Measurements from ENCODE around the gene BANK1.
"Not testable (repeated sequence)": the region's sequence is repeated elsewhere in the genome, so short reads cannot be mapped to it uniquely, and the experiment has no call there.

Gene BANK1

DNA sequence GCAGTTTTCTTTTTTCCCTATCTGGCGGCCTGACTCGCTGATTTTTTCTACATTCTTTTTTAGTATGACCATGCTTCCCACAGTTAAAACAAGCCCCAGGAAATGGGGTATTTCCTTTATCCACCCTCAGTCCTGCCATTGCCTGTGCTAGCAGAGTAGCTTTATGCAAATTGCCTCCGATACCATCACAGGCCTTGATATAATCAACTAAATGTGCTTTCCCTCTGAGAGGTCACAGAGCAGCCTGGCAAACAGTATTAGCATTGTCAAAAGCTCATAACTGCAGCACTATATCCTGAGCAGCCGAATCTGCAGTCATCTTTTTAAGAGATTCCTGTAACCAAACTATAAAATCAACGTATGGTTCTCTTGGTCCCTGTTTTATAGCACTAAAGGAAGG is 115.0 kb downstream of the BANK1 start:
- DNase-seq = not testable (repeated sequence)

DNA sequence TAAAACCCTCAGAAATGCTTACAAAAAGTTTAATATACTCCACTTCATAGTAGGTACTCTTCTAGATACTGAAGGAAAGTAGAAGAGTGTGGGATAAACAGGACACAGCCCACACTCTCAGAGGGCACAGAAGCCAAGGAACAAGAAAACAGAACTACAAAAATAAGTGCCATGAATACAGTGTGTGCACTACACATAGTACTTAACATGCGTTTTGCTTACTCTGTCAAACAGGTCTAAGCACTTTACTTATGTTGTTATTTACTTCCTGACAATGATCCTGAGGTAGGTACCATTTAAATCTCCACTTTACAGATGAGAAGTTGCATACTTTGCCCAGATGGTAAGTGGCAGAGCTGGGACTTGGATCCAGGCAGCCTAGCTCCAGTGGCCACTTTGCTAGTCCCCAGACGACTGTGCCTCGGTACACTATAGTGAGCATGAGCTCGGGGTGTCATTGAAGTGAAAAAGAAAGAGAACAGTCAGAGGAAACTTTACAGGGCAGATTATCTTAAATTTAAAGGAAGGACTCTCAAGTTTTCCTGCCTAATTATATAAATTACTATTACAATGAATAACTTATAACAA is 120.3 kb downstream of the BANK1 start:
- no peak for DNase-seq

DNA sequence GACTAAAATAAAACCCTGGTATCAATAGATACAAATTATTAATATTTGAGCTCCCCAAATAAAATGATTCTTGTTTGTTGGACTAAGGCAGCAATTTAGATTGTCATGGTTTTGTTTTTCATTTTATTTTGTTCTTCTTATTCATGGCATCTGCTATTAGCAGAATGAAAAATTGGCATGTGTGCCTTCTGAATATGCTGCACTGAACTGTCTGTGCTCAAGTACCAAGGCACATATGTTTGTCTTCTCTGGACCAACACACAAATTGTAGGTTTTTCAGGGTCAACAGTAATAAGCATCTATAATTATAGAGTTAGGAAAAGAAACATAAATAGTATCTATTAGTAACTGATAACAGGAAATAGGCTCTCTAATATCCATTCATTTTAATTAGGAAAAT is 121.1 kb downstream of the BANK1 start:
- DNase-seq = peak in 1 of 14 donors; percentile 45

DNA sequence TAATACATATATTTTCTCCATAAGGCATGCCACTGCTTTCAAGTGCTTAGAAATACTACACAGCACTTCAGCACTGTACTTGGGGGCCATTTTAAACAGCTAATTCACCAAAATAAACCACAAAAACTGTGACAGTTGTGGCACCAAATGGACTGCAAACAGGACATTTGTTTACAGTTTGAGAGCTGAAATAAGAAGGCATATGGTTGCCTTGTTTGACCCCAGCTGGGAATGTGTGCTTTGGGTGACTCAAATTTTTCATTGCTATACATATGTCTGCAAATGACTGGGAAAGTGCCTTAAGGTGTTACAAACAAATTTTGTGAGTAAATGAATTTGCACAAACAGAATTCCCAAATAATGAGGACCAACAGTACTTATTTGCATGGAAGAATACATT is 124.2 kb downstream of the BANK1 start:
- peak in 1 of 14 donors; percentile 36 for DNase-seq

DNA sequence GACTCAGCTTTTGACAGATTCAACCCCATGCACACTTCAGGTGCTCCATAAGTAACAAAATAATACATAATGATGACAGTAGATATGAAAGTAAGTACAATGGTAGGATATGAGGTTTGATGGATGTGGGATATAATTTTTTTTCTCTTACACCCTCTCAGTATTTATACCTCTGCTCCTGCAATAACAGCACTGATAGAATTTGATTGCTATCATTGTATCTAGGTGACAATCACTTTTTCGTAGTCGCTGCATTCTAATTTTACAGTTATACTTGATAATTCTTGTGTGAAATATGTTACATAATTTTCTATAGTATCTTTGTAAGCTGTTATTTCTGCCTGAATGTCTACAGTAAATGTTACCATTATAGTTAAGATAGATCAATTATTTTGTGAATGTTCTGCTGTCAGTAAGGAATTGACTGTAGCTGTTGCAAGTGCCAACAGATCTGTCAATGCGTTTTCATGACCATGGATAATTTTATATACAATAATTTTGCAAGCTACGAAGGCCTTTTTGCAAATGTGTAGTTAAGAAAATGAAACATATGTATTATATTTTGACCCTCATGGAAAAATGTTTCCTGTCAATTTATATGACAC is 128.9 kb downstream of the BANK1 start:
- DNase-seq = no peak

DNA sequence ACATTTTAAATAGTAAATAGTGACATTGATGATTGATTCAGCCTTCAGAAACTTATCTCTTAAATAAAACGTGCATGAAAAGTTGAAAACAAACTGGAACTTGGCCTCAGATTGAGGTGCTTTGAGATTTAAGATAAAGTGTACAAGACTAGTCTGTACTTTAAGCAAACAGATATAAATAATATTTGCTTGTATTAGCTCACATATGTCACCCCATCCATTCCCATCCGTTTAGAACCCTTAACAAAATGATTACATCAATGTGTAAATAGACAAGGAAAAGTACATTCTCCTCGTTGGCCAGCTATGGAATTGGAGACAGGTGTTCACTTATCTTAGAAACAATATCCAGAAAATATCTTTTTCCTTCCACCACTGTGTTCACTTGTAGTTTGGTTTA is 130.8 kb downstream of the BANK1 start:
- no peak for DNase-seq

DNA sequence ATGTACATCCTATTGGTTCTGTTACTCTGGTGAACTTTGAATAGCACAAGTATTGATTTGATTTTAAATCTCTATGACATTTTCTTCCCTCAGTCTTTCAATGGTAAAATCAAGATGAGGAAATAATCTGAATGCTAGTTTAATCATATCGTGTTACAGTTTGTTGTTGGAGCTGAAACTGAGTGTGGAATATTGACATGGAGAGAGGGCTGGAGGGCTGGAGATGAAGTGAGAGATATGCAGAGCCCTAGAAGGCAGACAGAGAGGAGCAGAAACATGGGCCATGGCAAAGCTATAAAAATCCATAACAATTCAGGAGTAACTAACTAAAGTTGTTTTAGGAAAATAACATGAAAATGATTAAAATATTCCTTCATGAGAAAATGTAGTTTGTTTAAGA is 141.1 kb downstream of the BANK1 start:
- no peak for DNase-seq

DNA sequence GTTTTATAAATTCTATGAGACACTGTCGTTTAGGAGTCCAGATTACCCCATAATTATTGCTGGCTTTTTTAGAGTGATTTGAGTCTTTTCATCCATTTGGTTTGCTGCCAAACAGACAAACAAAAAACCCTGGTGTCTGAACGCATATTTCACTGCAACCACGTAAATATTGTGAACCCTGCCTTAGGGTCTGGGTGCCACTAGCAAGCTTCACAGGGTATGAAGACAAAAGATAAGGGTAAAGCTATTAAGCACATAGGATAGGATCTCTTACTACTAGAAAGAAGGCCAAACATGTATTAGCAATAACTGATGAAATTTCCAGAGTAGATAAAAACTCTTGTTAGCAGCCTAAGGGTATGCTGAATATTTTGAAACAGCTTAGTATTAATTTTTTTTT is 143.3 kb downstream of the BANK1 start:
- no peak for DNase-seq

DNA sequence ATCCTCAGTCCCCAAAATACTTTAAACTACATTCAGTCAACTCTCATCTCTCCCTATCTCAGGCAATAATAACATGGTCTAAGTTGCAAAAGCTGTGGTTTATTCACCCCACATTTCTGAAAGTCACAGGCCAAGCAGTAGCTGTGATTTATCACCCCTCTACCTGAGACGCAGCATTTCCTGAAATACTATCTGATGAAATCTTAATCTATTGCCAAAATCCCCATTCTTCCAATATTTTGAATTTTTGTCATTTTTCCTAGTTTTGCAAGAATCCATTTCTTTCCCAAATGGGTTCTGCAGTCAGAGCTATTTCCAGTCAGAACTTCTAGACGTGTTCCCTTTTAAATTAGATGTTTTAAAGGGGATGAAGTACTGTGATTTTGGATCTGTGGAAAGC is 148.3 kb downstream of the BANK1 start:
- no peak for DNase-seq

DNA sequence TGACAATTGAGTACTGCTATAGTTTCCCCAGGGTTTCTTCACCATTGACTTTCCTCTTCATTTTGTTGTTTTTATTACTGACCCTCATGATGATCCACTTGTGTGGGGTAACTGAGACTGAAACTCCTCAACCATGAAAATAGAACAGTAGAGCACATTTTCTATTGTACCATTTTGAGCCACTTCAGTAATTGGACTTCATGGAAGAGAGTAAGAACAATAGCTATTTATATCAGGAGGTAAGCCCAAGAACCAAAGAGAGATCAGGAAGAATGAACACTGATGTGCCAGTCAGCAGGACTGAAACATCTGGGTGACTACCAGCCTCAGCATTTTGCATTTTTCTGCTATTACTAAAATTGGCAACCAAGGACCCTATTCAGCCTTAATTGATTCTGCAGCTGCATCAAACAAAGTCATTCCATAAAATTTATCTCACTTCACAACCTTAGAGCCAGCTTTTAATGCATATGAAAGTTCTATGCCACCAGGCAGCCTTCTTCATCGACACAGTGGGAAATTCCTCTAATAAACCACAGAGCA is 151.4 kb downstream of the BANK1 start:
- DNase-seq = no peak

DNA sequence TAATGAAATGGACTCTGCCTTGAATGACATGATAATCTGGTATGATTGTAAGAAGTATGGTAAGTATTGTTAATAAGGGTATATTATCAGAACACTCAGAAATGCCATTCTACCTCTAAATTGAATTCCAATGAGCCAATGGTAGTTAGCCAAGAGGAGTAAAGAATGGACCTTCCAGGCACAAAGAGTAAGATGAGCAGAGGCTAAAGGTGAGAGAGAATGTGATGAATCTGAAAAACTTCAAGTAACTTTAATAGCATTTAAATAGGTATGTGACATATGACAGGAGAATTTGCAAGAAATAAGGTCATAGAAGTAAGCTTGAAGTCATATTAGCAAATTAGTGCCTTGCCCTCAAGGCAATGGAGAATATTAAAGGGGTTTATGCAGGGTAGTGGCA is 152.4 kb downstream of the BANK1 start:
- no peak for DNase-seq

DNA sequence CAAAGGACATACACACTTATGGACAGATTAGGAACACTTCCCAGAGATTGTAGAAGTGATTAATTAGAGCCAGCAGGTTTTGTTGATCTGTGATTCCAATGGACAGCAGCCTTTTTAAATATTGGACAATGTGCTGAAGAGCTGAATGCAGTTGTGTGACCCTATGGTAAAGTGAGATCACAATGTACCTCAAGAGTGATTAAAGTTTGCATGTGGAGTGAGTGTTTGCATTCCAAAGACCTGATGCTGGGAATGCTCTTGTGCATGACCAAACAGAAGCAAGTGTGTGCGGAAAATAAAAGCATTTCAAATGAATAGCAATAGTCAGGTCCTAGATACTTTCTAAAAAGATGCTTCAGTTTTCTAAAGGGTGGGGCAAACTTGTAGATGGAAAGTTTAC is 154.1 kb downstream of the BANK1 start:
- DNase-seq = no peak

DNA sequence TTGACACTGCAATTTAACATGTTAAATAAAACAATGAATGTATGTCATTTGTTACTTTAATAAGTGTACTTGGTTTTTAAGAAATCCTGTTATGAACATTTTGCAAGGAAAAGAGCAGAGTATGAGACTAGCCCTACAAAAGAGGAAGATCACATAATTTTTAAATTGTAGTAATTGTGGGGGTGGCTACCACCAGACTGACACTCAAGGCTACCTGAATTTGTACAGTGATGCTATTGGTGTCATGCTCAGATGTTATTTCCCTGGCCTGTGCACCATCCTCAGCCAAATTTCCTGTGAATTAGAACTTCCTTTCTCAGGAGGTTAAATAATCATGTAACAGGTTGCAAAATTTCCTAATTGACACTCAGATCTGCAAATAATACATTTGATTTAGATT is 157.5 kb downstream of the BANK1 start:
- DNase-seq = no peak

DNA sequence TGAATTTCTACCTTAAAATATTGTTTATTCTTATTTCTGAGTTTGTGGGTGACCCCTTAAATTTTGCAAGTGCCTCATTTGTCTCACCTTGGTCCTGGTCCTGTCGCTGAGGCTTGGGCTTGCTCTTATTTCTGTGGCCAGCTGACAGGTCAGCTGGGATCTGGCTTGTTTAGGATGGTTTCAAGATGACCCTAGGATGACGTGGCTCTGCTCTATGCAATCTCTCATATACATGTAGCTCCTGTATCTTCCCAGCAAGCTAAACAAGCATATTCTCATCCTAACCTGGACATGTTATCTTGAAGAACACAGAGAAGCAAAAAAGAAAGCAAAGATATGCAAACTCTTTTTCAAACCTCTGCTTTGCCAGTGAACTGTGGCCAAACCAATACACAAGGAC is 158.4 kb downstream of the BANK1 start:
- no peak for DNase-seq

DNA sequence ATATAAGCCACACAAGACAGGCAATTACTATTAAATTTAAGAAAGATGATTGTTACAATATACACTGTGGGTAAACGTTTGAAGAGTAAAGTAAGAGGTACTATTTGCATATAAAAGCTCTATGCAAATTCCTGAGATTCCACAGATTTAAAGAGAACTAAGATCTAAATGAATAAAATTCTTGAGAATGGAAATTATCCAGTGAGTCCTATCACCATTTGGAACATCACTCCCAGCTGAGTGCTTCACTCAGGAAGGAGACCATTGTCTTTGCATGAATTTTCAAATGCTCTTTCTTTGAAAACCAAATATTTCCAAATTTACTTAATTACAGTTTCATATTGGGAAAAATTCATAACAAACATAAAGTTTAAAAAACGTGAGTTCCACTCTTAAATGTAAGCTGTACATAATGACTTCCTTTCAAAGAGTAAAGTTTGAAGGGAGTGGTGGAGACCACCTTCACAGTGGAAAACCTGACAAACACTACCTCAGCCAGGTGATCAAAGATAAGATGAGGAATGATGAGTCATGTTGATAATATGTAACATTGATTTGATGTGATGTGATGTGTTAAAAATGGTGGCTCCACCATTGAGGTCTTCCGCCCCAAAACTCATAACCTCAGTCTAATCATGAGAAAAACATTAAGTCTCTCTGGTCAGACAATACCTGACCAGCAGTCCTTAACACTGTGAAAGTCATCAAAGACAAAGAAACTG is 159.9 kb downstream of the BANK1 start:
- DNase-seq = no peak

DNA sequence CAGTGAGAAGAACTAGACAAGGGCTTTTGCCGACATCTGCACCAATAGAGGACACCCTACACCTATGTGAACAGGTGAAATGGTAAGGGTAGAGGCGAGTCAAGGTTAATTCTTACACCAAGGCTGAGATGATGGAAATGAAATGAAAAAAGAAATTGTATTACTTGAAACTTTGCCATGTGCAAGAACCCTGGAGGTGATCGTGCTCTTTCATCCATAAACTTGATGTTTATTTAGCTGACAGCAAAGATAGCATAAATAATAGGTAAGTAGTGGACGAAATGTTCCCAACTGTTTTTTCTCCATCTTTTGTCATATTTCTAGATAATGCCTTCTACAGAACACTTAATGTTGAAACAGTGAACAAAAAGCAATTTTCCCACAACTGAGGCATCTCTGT is 162.5 kb downstream of the BANK1 start:
- DNase-seq = peak in 1 of 14 donors; percentile 16

DNA sequence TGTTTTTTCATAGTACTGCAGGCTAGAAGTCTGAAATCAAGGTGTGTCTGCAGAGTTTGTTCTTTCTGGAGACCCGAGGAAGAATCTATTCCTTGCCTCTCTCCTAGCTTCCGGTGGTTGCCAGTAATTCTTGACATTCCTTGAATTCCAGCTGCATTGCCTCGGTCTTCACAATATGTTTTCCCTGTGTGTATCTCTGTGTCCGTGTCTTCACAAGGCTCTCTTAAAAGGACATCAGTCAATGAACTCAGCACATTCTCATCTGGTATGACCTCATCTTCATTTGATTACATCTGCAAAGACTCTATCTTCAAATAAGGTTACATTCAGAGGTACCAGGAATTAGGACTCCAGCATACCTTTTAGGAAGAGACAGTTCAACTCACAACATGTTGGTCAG is 163.4 kb downstream of the BANK1 start:
- DNase-seq = peak in 1 of 14 donors; percentile 50

DNA sequence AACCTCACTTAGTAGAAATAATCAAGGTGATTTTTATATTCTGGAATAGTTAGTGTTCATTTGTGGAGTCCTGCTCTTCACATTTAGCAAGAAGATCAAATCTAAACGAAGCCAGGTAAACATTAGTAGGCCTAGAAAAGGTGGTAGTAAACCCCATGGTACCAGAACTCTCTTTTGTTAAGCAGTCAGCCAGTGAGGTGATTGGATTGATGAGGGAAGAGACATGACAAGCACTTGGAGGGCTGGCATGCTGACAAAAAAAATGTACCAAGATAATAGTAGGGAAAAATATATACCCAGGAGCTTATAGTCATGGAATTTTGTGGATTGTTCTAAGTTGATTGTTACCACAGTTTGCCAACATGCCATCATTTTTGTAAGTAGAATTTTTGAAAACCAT is 163.8 kb downstream of the BANK1 start:
- DNase-seq = peak in 1 of 14 donors; percentile 50

DNA sequence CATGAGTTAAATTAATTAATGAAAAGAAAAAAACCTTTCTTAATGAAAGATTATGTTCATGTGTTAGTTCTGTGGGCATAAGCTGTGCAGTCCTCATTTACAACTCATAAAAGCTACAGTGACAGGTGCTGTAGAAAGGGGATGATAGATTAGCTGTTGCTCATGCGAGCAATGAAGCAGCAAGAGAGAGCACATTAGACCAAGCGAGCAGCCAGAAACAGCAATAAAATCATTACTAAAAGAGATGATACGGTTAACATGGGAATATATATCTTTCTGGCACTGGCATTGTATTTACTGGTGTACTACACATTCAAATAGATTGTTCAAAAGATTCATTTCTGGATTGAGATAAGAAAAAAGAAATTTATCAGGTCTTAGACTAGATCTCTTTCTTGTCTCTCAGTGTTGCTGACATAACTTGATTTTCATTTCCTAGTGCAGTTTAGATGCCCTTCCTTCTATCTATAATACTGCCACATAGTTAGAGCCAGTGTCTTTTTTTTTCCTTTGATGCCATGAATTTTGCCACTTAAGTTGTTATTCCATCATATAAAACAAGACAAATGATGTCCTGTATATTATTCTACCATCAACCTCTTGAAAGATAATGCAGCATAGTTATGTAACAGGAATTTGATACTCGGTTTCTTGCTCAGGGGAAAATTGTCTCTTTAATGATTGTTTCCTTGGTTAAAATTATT is 164.6 kb downstream of the BANK1 start:
- DNase-seq = peak in 1 of 14 donors; percentile 79

DNA sequence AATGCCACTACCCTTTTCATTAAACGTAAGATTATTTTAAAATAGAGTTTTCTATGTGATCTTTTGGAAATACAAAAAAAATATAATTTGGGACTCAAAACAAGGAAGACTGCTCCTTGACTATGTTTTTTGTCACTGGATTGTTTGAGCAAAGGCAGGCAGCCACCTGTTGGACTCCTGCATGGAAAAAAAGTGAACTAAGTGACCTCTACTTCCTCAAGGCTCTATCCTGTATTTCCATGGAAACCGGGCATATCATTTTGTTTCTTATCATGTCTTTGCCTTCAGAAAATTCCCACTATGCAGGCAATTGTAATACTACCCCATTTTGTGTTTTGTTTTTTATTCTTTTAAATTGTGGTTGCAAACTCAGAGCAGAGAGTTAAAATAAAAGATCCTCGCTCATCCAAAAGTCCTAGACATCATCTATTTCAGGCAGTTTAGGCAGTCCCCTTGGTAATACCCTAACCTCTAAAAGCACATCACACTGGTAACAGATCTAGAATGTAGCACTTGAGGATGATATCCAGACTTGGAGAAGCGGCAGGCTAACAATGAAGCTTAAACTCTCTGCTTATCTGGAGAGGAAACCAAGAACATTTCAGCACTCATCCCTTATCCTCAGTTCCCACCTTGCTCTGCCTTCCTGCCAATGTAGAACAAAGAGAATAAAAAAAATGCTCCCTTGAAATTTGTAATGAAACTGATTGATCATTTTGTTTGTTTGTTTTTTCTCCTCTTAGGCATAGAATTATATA is 165.7 kb downstream of the BANK1 start:
- DNase-seq = no peak

DNA sequence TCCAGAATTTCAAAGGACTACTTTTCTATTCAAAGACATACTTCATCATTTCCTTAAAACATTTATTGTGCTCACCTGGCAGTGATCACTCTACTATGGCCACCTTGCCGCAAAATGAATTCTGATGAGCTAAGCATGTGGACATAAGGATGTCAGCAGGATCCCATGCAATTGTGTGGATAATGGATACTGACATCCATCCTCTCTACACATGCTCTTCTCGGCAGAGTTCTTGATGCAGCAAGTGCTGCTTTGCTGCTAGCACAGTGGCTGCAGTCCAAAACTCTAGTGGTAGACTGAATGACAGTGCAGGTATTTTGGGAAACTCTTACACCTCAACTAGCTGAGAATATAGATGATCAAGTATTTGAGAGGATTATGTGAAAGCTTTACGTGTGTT is 168.0 kb downstream of the BANK1 start:
- peak in 2 of 14 donors; percentile 1 to 87 for DNase-seq

DNA sequence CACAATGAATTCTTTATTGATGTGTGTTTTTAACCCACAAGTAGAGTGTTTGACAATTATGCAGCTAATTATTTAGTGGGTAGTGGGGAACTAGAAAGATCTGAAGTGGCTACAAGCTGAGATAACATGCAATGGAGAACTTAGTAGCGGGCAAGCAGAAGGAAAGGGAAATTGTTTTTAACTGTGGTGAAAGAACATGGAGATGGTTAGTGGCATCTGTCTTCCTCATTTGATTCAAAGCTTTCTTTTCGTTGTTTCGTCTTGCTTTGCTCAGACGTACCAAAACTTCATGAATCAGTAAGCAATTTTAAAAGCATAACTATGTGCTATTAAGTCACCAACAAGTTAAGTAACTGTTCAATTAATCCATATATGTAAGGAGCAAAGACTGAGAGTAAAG is 169.9 kb downstream of the BANK1 start:
- DNase-seq = no peak

Data from C1 segment of cervical spinal cord (tissue), 14 donors.